HG03045 (cell line): Measurements from ENCODE around the gene ADGRG3.

Experiments used
- ATAC-seq: cut with Tn5 transposase; IDR thresholded peaks from one replicate; pipeline ENCODE4 v1.9.1; 2021; ENCODE audit warnings: mild to moderate bottlenecking, moderate library complexity; ENCODE audit not compliant: unreplicated experiment

Gene ADGRG3

DNA sequence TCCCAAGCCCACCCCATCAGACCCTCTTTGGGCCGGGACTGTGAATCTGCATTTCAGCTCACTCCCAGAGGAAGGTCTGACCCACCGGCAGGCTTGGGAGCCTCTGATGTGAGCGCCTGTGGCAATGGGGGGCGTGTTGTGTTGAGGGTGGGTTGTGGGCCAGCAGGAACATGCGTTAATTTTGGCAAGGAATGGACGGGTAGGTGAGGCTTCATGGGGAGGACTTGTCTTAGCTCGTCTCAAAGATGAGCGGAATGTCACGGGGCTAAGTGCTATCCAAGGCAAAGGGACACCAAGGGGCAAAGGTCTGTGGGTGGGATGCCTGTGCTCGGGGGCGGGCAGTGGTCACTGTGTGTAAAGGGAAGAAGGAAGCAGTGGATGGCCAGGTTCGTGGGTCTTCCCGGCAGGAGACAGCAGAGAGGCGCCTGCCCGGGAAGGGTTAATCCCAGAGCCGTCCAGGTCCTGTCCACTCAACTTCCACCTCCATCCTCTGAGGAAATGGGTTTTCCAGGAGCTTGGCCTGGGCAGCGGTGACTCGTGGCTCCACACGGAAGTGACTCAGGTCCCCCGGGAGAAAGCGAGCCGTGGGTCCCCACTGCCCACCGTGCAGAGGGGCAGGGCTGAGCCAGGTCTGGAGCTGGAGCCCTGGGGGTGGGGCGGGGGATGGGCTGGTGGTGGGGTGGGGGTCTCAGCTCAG, 22.3 kb upstream of the ADGRG3 start:
- no peak for ATAC-seq

DNA sequence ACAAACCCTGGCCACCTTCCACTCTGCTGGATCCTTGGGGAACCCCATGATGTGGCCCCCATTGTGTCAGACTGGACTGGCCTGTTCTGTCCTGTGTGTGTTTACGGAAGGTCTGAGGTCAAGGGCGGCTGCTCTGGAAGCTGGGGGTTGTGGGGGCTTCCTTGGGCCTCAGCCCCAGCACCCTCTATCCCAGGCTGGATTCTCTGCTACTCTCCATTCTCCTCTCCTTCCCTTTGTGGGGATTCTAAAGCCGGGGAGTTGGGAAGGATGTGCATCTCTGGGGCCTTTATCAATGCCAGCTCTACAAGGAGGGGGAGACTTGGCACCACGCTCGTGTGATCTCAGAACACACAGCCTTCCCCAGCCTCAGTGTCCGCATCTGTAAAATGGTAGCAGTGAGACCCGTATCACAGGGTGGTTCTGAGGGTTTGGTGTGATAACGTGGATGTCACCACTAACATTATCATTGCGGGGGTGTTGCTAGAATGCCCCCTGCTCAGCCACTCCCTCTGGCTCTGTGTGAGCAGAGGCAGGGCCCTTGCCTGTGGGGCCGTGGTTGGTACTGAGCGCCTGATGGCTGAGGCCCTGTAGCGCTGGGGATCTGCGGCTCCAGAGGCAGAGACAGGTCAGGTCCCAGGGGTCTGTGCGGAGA, 21.6 kb upstream of the ADGRG3 start:
- ATAC-seq = no peak

DNA sequence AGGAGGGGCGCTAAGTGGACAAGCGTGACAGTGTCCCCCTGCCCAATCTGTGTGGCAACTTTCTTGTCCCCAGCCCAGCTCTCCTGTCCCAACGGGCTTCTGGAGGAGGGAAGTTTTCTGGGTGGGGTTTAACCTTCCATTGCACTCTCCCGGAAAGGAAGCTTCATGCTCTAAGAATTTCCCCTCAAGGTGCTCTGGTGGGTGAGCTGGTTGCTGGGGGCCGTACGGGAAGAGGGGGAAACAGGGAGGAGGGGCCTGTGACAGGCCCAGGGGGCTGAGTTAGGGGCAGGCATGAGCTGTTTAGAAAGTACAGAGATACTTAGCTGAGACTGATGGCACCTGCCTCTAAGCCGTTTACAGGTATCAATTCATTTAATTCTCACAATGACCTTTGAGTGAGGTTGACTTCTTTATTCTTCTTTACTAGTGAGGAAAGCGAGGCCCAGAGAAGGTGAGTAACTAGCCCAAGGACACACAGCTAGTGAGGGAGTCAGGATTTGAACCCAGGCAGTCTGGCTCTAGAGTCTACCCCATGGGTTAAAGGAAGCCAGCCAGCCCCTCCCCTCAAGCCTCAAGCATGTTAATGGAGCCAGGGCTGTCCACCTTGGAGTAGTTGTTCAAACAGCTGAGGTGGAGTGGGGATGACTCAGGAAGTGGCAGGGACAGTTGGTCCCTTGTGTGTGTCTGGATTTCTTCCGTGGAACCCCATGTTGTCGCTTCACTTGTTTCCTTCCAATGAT, 20.8 kb upstream of the ADGRG3 start:
- no peak for ATAC-seq

DNA sequence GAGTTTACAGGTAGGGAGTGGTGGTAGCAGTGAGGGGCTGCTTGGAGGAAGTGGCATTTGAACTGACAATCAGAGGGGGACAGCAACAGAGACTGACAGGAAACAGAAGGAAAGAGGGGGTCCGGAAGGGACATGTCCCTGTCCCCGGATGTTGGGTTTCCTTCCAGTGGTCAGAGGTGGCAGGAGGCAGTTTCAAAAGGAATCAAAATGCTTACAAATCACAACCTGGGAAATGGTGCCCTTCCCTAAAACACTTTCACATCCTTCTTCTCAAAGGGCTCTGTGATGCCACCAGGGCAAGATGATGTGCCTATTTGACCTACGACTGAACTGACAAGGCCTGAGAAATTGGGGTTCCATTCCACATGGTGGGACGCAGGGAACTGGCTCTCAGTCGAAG, 20.0 kb upstream of the ADGRG3 start:
- no peak for ATAC-seq

DNA sequence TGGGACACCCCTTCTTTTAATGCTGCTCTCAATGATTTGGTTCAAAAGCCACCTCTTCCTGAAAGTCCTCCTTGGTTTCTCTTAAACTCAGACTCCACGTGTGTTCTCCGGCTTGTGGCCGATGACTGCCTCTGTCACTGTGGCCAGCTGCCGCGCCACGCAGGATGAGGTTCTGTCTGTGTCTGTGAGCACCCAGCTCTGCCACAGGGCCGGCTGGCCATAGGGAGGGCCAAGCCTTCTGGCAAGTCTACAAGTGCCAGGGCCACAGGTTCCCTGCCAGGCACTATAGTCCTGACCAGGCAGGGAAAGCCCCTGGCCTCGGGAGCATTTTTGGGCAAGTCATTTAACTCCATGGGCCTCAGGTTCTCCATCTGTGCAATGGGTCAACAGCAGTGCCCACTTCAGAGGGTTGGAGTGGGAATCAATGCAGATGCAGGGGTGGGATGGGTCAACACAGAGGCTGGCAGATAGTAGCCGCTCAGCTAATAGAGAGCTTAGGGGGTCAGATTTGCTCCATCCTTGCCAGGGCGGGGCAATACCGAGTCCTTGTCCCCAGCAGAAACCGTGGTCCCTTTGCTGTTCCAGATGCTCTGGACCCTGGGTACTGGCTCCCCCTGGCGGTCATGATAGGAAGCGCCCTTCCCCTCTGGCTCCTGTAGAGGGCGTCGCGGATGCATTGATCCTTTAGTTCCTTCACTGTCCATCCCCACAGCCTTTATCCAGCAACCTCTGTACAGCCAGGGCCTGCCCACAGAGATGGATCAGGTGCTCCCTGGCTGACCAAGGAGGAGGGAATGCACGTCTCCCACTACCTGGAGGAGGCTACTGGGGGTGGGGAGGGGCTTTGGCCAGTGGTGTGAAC, 19.3 kb upstream of the ADGRG3 start:
- no peak for ATAC-seq

DNA sequence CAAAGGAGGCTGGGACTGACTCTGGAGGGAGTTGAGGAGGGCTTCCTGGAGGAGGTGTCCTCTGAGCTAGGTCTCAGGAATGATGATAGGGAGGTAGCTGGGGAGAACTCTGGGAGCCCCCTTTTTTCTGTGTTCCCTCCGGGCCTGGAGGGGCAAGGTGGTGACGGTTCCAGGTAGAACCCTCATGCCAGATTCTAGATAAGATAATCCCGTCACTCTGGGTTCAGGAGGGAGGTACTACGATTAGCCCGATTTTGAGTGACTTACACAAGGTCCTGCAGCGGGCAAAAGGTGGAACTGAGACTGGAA, 18.7 kb upstream of the ADGRG3 start:
- no peak for ATAC-seq

DNA sequence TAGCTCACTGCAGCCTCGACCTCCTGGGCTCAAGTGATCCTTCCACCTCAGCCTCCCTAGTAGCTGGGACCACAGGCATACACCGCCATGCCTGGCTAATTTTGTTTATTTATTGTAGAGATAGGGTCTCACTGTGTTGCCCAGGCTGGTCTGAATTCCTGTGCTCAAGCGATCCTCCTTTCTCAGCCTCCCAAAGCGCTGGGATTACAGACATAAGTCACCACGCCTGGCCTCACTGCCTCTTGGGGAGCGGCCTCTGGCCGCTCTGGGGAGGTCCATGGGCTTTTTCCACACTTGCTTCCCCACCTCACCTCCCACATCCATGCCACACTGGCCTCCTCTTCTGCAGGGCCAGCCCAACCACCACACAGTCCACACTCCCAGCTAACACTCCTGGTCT, 18.3 kb upstream of the ADGRG3 start:
- no peak for ATAC-seq

DNA sequence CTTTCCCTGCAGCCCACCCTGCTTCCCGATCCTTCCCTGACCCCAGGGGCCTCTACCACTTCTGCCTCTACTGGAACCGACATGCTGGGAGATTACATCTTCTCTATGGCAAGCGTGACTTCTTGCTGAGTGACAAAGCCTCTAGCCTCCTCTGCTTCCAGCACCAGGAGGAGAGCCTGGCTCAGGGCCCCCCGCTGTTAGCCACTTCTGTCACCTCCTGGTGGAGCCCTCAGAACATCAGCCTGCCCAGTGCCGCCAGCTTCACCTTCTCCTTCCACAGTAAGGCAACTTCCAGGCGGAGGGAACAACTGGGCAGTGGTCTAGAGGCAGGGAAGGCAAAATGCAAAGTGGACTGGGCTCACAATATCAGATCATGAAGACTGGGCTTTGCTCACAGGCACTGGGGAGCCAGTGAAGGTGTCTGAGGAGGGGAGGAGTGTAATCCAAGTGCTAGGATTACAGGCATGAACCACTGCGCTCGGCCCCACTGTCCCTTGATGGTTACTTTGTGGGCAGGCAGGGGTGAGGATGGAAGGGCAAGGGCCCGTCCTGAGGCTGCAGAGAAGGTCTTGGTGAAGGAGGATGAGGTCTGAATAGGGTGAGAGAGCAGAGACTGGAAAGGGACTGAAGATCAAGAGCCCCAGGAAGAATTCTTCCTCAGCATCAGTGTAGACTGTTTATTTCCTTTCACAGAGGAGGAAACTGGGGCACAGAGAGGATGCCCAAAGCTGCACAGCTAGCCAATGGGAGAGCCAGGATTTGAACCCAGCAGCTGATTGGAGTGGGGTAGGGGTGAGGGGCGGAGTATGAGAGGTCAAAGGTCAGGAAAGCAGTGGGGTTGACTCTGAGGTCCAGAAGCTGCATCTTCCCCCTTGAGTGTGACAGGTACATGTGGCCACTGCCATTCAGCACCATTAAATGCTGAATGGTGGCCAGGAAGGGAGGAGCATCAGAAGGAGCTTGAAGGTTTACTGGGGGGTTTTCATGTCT, 16.5 kb upstream of the ADGRG3 start:
- ATAC-seq = no peak

DNA sequence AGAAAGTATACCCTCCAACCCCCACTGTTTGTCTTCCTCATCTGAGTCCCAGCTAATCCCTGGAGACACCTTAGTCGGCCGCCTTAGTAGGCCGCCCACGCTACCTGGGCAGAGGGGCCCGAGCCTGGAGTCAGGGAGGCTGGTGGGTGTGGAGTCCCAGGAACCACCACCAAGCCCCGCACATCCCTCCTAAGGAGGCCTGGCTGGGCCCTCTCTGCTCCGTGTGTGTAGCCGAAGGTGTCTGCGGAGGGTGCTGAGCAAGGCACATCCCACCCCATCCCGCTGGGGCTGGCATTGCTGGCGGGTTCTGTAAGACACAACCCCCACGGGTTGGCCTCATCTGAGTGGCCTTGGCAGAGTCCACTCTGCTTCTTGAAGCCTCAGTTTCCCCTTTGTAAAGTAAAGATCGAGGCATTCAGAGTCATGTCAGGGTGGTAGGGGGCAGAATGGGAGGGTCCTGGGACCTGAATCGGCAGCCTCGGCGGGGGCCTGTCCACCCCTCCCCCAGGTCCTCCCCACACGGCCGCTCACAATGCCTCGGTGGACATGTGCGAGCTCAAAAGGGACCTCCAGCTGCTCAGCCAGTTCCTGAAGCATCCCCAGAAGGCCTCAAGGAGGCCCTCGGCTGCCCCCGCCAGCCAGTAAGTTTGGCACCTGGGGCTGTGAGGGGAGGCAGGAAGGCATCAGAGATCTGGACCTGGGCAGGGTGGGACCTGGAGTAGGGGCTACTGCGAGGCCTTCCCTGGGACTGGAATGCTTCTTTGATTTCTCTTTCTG, 15.2 kb upstream of the ADGRG3 start:
- ATAC-seq = no peak

DNA sequence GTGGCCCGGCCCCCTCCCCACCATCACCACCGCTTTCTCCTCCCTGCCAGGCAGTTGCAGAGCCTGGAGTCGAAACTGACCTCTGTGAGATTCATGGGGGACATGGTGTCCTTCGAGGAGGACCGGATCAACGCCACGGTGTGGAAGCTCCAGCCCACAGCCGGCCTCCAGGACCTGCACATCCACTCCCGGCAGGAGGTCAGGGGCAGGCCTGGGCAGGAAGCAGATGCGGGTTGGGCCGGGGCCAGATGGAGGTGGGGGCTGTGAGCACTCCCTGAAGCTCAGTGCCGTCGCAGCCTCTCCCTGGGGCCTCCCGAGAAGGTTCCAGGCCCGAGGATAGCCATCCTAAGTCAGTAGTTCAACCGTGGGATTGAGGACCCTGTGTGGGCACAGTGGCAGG, 14.2 kb upstream of the ADGRG3 start:
- ATAC-seq = no peak

DNA sequence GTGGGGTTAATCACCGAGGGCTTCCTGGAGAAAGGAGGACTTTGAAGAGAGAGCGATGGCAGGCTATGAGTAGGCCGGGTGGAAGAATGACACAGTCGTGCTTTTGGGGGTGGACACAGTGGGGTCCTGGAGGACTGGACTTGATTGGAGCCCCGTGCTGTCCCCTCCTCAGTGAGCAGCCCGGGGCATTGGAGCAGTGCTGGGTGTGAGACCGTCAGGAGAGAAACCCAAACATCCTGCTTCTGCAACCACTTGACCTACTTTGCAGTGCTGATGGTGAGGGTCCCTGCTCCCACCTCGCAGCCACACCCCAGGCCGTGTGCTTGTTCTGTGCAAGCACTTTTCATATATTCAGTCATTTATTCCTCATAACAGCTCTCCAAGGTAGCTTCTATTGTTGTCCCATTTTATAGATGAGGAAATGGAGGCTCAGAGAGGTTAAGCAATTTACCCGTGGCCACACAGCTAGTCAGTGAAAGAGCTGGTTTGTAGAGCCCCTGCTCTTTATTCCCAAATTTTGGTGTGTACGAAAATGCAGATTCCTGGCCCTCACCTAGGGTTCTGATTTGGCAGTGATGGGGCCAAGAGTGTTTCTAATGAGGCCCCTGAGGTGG, 11.7 kb upstream of the ADGRG3 start:
- ATAC-seq = no peak

DNA sequence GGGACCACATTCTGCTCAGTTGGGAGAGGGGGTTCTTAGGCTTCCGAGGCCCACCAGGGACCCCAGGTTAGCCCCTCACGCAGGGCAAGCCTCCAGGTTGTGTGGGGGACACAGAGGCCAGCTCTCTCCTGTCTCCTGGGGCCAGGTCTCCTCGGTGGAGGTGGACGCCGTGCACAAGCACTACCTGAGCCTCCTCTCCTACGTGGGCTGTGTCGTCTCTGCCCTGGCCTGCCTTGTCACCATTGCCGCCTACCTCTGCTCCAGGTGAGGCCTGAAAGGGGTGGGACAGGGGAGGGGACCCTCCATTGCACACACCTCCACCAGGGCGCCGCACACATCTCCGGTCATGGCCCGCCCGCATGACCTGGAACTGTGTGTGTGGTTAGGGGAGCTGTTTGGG, 10.9 kb upstream of the ADGRG3 start:
- no peak for ATAC-seq

DNA sequence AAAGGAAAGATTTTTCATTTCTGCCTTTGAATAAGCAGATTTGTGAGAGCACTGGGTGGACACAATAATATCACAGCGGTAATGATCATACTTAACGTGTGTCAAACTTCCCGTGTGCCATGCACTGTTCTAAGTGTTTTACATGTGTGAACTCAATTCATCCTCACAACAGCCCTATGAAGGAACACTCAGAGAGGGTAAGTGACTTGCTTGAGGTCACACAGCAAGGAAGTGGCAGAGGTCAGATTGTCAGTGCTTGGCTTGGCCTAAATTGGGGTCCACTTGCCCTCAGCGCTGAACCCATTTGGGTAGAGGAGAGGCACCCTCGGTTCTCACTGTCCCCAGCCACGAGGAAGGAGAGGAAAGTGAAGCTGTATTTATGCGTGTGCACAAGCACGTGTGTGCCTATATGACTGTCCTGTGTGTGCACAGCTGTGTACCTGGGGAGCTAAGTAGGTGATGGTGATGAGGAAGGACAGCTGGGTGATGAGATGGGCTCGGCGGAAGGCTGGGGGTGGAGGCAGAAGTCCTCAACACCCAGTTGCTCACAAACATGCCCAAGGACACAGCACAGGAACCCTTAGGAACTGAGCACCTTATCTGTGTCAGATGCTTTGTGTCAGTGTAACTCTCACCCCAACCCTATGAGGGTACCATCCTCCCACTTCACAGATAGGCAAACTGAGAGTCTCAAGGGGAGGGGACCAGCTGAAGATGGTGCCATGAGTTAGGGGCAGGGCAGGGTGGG, 9.8 kb upstream of the ADGRG3 start:
- no peak for ATAC-seq

DNA sequence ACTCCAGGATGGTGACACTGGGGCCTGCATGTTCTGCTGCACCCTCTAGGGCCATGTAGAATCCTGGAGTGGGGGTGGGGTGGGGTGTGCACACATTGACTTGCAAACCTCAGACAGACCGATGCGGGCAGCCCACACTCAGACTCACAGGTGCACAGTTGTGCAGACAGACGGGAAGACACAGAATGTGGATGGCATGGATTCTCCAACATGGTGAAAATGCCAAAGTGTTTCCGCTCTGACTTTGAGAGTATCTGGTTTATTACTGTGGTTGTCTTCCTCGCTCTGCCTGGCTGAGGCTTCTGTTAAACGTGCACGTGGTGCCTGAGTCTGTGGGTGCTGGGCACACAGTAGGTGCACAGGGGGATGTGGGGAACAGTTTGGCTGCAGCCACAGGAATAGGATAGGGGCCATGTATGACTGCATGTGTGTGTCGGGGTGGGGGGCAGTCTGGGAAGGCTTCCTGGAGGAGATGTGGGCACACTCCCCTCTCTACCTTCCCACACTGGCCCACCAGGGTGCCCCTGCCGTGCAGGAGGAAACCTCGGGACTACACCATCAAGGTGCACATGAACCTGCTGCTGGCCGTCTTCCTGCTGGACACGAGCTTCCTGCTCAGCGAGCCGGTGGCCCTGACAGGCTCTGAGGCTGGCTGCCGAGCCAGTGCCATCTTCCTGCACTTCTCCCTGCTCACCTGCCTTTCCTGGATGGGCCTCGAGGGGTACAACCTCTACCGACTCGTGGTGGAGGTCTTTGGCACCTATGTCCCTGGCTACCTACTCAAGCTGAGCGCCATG, 9.0 kb upstream of the ADGRG3 start:
- no peak for ATAC-seq

DNA sequence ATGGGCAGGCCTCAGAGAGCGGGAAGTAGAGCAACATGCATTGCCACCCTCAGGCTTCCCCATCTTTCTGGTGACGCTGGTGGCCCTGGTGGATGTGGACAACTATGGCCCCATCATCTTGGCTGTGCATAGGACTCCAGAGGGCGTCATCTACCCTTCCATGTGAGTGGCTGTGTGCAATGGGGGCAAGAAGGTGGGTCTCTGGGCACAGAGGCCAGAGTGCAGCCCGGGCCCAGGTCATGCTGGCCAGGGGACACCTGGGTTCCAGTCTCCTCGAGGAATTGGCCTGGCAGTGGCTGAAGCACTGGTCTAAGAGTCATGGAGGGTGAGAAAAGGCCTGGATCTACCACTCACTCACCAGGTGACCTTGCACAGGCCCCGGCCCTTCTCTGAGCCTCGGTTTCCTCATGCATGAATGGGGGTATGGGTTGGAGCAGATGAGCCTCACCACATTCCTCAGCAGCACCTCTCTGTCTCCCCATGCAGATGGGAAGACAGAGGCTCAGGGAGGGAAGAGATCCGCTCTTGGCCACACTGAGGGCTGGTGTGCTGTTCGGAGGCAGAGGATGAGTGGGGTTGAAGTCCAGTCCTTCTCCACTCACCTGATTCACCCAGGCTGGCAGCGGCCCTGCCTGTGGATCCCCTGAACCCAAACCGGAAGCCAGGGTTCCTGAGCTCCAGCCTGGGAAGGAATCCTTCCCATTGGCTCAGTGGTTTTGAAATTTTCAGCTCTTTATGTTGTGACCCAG, 7.2 kb upstream of the ADGRG3 start:
- ATAC-seq = no peak

DNA sequence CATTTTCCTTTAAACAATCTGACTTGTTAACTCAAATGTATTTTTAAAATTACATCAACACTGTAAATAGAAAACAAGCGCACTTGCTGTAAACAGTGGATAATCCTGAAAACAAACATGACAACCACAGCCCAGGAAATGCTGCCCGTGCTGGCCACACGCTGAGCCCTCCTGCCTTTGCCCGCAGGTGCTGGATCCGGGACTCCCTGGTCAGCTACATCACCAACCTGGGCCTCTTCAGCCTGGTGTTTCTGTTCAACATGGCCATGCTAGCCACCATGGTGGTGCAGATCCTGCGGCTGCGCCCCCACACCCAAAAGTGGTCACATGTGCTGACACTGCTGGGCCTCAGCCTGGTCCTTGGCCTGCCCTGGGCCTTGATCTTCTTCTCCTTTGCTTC, 6.6 kb upstream of the ADGRG3 start:
- ATAC-seq = no peak
